ENCODE data around the gene TRIM28. TPM values are rescaled to one million over a fixed set of nuclear protein-coding genes. Genes with fewer than 3 reads are reported as not detected.

TRIM28 gene
- total and polyA plus RNA-seq, 9 of the 15 experiments (the other 6 are each of a cell fraction or from before 2014, with no cell fraction given) = 12.1 to 797 (median 490) TPM

- 60% methylated on average over 18 of the region's 18 CpGs for WGBS (ENCODE audit: insufficient coverage, low coverage, missing lambda C conversion rate)
- no peak for DNase-seq (ENCODE audit: extremely low read depth in 1 of 4, low spot score in 3 of 4)
- H3K9me1 ChIP-seq (ENCODE audit: control insufficient read depth, insufficient read depth, low read length) = peaks cover 3% of the 10 kb centered on the region
- no peaks in the 10 kb centered on the region for H3K27me3 ChIP-seq (ENCODE audit: control insufficient read depth in 2 of 2, insufficient read depth in 2 of 2, low read length in 2 of 2)
- H3K4me1 ChIP-seq (replicated peaks in 1 of 2; ENCODE audit: control insufficient read depth in 2 of 2, insufficient read depth in 2 of 2, low read length in 2 of 2) = peaks cover 28 to 60% of the 10 kb centered on the region in 2 experiments
- H3K4me2 ChIP-seq (ENCODE audit: insufficient read depth, low read length) = peak overlapping the region; percentile 98
- no TSS peak for BruUV-seq (replicated peaks)
- no peaks in the 10 kb centered on the region for H3K9me3 ChIP-seq (replicated peaks; ENCODE audit: control insufficient read depth, insufficient read depth, low read depth, low read length)
- H3K27ac ChIP-seq (ENCODE audit: extremely low read depth, low read depth, low read length) = peak overlapping the region; percentile 86
- no peak for ATAC-seq
- peak; percentile 59 for FAIRE-seq
- ChIA-PET CTCF (ENCODE audit: low intra/inter-chr PET ratio) (no interaction called here), POLR2A (interaction anchor here (0.6 to 3.7 kb wide), 10 partner anchors 9 to 191 kb away, joined by 3 to 48 read pairs (median 4); partner anchors contain the start of genes TRIM28, ZBTB45, ZNF446 and ZNF497)
- in situ Hi-C loops (cut with MboI) (no loop called here), intact Hi-C loops (cut with micrococcal nuclease) (no loop called here)
- H3K4me3 ChIP-seq = peak overlapping the region; percentile 62
- peak overlapping the region; percentile 84 to 94 for H3K9ac ChIP-seq (ENCODE audit: insufficient read depth in 1 of 2, low read depth in 2 of 2, low read length in 2 of 2)
- peaks cover 43% of the 10 kb centered on the region for H3K79me2 ChIP-seq (ENCODE audit: control insufficient read depth, insufficient read depth, low read length)
- H4K20me1 ChIP-seq (replicated peaks; ENCODE audit: control insufficient read depth, insufficient read depth, low read length) = peaks cover 4% of the 10 kb centered on the region; the same call in 1 of the 2 replicates
- no peak overlapping the region for H2AFZ ChIP-seq (ENCODE audit: low read depth, low read length)
- H3K36me3 ChIP-seq (ENCODE audit: control insufficient read depth, insufficient read depth, low read length) = peaks cover 70% of the 10 kb centered on the region
- TF ChIP-seq SMAD2 (IDR thresholded peaks at IDR 0.05; ENCODE audit: low read depth, low read length) = no peak
- TF ChIP-seq THAP12 (CRISPR knock-in tag; IDR thresholded peaks at IDR 0.05) = no peak
- 0 out of 2 replicates have a peak, but pooled peaks have one; percentile 6 for TF ChIP-seq HMGXB4 (CRISPR knock-in tag; IDR thresholded peaks at IDR 0.05)
- TF ChIP-seq WHSC1 (IDR thresholded peaks at IDR 0.05; ENCODE audit: low read length) = no peak
- no peak for TF ChIP-seq ZNF146 (CRISPR knock-in tag; IDR thresholded peaks at IDR 0.05; ENCODE audit: unreplicated experiment)
- TF ChIP-seq RBM34 (IDR thresholded peaks at IDR 0.05; ENCODE audit: borderline replicate concordance, insufficient read depth, low read length) = no peak
- no peak for TF ChIP-seq HMG20A (CRISPR knock-in tag; conservative IDR thresholded peaks at IDR 0.05)
- peak; percentile 6 for TF ChIP-seq SIRT6 (IDR thresholded peaks at IDR 0.05; ENCODE audit: low read depth, low read length)
- TF ChIP-seq KDM4B (IDR thresholded peaks at IDR 0.05; ENCODE audit: borderline replicate concordance in 2 of 2, low read depth in 1 of 2) = no peak
- 0 out of 2 replicates have a peak, but pooled peaks have one; percentile 30 for TF ChIP-seq ZSCAN29 (IDR thresholded peaks at IDR 0.05)
- TF ChIP-seq HDGF (IDR thresholded peaks at IDR 0.05) = no peak
- no peak for TF ChIP-seq ARHGAP35 (IDR thresholded peaks at IDR 0.05; ENCODE audit: partially characterized antibody)
- TF ChIP-seq MYNN (IDR thresholded peaks at IDR 0.05) = no peak
- TF ChIP-seq MYNN (CRISPR knock-in tag; IDR thresholded peaks at IDR 0.05) = no peak
- TF ChIP-seq HNRNPH1 (optimal IDR thresholded peaks at IDR 0.05; ENCODE audit: low read depth, low read length) = no peak
- no peak for TF ChIP-seq ZNF253 (CRISPR knock-in tag; conservative IDR thresholded peaks at IDR 0.05)
- no peak for TF ChIP-seq ZNF445 (CRISPR knock-in tag; IDR thresholded peaks at IDR 0.05; ENCODE audit: low read depth)
- no peak for TF ChIP-seq CBFA2T2 (conservative IDR thresholded peaks at IDR 0.05)
Measured at GRCh38 chr19:58553799-58554493, 10.1 kb downstream of the TRIM28 start.

All from K562 (cell line).